HL-60/S4 (cell line): ENCODE measurements around the gene CS.
"Not testable (repeated sequence)": the region's sequence is repeated elsewhere in the genome, so short reads cannot be mapped to it uniquely, and the experiment has no call there.

Source experiments
- in situ Hi-C: fragments of 300-500 bp; cut with MboI; formaldehyde crosslinking; loops from 2 replicates; pipeline ENCODE4 v1.14.3; 2022; ENCODE audit warnings: low sequenced_read_pairs

The CS gene

DNA sequence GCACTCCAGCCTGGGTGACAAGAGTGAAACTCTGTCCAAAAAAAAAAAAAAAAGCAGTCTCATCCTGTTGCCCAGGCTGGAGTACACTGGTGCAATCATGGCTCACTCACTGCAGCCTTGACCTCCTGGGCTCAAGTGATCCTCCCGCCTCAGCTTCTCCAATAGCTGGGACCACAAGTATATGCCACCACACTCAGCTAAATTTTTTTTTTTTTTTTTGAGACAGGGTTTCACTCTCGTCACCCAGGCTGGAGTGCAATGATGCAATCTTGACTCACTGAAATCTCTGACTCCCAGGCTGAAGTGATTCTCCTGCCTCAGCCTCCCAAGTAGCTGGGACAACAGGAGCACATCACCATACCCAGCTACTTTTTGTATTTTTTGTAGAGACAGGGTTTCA is 20.9 kb upstream of the CS start:
- in situ Hi-C loops = no loop called here

DNA sequence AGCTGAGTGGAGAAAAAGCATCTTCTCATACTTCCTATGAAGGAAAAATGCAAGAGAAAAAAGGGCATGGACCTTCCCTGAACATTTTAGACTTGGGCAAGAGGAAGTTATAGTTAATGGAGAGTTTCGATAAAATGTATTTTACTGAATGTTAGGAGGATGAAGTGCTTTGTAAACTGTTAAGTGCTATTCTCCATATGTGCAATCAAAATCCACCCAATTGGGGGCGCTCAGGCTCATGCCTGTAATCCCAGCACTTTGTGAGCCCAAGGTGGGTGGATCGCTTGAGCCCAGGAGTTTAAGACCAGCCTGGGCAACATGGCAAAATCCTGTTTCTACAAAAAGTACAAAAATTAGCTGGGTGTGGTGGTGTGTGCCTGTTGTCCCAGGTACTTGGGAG is 17.5 kb upstream of the CS start:
- in situ Hi-C loops = no loop called here

DNA sequence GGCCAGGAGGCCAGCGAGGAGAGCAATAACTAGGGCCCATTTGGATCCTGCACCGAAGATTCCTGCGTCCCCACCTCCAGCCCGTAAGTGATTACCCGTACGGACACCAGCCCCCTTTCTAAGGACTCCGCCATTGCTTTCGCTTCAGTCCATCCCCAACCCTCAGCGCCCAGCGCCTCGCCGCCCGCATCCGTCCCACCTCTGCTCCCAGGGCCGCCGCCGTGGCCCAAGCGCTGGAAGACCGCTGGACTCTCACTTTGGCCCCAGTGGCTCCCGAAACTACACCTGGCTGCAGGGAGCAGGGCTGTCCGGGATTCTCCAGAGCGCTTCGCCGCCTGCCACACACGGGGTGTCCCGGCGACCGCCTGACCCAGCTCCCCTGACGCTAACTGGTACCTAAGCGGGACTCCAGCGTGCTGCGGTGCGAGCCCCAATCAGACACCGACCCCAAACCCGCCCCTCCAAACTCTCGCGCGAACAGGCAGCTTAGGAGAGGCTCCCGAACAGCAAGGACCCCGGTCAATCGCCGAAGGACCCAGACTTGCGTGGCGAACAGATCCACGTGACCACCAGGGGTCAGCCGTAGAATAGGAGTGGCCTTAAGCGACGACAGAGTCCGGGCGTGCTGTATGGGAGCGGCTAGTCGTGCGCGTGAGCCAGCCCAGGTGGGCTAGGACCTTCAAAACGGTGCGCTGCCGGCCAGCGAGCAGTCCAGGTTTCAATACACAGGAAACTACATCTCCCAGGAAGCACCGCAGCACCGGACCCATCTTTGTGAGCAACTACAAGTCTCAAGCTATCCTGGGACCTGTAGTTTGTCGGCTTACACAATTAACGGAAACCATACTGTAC is 15.7 kb upstream of the CS start, which contains the start of gene CNPY2:
Gene CNPY2 (minus strand): TSS at position 367 of the 852 bp plus-strand sequence. CDS start 771 bp downstream, outside the sequence.
- in situ Hi-C loops = no loop called here

DNA sequence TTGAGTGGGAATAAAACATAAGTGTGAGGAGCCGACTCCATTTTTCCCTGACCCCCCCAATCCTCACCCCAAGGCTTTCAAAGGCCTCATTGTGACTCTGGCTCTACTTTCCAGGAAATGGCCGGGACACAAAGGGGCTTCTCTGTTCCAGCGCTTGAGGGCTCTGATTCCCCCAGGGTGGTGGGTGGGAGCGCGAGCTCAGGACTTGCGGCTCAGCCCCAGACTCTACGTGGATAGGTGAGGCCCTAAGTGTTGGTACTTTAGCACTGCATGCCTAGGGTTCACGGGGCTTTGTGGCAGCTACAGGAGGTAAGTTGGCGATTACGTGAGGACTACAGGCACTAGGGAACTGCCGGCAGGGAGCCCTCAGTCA is 15.1 kb upstream of the CS start:
- in situ Hi-C loops = no loop called here

DNA sequence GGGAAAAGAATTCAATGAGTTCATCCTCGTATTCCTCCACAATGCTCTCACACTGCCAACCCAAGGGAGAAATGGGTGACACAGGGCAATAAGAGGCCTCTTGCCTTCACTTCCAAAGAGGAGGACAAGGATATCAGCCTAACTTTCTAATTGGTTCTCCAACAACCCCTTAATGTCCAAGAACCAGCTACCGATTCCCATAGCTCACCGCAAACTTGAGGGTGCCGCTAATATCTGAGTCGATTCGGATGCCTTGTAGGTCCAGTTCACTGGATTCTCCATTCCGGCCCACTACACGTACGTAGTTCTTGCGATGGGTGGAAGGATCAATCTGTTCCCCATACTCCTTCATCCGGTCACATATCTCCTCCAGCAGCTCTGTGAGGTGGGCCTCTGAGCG is 10.9 kb upstream of the CS start:
- in situ Hi-C loops = no loop called here

DNA sequence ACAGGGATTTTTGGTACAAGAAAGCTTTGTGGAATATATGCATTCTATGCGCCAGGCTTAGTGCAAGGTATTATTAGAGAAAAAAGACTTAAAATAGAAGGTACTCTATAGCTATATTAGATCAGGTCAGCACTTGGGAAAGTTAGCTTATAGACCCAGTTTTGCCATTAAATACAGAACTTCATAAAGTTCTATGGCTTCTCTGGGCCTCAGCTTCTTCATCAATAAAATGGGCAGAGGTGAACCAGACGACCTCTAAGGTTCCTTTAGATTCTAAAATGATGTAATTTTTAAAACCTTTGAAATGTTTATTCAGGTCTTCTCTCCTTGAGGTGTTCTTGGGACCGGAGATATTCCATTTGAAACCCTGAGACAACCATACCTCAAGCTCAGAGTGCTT is 8.6 kb upstream of the CS start:
- in situ Hi-C loops = no loop called here

DNA sequence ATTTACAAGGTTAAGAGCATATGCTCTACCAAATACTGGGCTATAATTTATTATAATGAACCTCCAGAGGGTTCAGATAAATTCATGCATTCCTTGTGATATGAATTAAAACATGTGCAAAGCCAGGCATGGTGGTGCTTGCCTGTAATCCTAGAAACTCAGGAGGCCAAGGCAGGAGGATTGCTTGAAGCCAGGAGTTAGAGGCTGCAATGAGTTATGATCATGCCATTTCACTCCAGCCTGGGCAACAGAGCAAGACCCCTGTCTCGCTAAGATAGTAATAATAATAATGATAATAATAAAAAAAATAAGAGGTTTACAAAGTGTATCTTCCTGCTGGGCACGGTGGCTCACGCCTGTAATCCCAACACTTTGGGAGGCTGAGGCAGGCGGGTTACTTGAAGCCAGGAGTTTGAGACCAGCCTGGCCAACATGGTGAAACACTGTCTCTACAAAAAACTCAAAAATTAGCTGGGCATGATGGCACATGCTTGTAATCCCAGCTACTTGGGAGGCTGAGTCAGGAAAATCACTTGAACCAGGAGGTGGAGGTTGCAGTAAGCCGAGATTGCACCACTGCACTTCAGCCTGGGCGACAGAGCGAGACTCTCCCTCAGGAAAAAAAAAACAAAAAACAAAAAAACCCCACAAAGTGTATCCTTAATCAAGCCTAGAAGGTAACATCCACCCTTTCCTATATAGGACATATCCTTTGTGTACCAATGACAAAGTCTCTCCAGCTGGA is 7.3 kb upstream of the CS start:
- in situ Hi-C loops = no loop called here

DNA sequence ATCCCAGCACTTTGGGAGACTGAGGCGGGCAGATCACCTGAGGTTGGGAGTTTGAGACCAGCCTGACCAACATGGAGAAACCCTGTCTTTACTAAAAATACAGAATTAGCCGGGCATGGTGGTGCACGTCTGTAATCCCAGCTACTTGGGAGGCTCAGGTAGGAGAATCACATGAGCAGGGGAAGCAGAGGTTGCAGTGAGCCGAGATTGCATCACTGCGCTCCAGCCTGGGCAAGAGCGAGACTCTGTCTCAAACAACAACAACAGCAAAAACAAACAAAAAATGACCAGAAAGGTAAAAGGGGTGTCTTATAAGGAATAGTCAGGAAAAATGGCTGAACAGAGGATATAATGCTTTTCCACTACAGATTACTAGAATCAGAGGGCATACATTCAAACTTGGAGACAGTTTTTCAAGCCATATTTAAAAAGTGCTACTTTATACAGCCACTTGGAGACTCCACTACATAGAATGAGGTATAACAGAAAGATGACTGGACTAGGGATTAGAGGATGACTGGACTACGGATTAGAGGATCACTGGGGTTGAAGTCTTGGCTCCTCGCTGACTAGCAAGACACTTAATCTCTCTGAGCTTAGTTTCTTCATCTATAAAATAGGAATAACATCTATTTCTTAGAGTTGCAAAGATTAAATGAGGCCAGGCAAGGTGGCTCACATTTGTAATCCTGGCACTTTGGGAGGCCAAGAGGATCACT is 4.9 kb upstream of the CS start:
- in situ Hi-C loops = no loop called here

DNA sequence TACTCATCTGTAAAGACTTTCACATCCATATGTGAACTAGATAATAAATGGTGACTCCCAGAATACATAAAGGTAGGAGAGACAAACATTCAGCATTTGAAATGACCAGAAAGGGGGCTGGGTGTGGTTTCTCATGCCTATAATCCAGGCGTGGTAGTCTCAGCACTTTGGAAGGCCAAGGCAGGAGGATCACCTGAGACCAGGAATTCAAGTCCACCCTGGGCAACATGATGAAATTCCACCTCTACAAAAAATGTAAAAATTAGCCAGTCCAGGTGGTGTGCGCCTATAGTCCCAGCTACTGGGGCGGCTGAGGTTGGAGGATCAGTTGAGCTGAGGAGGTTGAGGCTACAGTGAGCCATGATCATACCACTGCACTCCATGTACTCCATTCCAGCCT is 4.1 kb upstream of the CS start:
- in situ Hi-C loops = no loop called here

DNA sequence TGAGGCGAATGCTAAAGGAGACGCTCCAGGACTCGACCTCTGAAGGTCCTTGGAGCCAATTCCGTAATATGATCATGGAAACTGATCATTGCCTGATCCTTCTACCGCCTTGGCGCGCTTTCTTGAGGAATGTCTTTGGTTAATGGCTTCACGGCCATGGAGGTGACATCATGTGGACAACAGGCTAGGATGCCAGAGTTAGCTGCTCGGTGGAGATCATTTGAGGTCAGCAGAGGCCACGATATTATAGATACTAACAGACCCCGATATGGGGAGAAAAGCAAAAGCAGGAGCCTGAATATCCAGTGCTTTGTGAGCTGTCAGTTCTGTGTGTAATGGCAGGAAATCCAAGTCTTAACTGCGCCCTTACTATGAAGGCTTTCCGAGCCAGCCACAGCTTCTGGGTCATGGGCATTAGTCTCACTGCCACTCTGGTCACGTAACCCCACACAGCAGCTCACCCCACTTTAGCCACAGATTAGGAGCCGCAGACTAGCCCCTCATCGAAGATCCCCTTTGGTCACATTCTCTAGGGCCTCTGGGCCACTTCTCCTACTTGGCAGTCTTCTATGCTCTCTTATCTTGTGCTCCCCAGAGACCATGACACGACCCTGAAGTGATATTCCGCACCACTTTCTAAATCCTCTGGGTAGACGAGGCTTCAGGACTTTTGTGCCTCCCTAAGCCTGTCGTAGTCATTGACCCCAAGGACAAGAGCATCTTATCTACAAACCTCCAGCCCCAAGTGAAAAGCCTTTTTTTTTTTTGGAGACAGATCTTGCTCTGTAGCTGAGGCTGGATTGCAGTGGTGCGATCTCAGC is 724 bp upstream of the CS start:
- in situ Hi-C loops = no loop called here

DNA sequence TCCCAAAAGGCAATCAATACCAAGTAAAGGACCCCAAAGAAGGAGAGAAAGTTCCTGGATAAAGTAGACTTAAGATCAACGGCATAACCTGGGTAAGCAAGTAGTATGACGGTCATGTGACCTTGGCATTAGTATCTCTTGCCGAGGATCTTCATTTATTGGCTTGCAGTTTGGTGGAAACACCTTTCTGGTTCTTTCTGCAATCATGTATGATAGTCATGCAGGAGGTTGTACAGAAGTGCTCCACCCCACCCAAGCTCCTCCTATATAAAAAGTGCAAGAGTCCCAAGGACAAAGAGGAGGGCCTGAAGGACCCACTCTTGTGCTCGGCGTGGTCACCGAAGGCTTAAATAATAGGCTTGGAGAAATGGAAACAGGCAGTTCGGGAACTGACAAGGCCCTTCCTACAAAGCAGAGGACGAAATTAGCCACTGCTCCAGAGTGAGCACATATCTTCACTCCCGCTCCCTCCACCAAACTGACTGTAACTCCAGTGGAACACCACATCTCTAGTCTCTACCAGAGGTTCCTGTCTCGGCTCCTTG is 750 bp downstream of the CS start:
- in situ Hi-C loops = no loop called here

DNA sequence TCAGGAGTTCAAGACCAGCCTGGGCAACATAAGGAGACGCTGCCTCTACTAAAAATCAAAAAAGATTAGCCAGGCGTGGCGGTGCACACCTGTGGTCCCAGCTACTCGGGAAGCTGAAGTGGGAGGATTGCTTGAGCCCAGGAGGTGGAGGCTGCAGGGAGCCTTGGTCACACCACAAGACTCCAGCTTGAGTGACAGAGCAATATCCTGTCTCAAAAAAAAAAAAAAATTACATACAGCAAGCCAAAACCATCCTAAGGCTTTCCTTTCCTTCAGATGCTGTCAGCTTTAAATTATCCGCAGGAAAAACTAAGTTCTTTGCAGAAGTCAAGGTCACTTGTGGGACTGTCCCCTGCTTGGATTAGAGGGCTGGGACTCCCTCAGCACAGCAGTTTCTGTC is 1.3 kb downstream of the CS start:
- in situ Hi-C loops = no loop called here

DNA sequence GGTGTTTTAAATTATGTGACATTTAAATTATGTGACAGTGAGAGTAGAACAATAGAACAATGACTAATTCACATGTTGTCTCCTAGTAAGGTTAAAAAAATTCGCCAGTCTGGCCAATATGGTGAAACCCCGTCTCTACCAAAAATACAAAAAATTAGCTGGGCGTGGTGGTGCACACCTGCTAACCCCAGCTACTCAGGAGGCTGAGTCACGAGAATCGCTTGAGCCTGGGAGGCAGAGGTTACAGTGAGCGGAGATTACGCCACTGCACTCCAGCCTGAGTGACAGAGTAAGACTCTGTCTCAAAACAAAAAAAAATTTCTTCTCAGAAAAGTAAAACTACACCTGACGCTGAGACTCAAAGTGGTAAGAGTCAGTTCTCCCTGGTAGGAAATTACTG is 2.7 kb downstream of the CS start:
- in situ Hi-C loops = no loop called here

DNA sequence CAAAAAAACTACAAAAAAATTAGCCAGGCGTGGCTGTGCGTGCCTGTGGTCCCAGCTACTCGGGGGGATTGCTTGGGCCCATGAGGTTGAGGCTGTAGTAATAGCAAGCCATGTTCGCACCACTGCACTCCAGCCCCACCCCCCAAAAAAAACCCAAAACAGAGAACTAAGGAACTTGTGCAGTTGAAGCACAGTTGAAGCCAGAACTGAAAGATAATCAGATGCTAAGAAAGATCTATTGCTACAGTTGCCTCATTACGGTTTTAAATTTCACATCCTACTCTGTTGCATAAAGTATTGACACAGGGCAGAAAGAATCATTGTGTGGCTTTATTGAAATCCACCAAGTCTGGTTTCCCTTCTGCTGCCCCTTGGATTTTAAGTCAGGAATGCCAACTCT is 3.8 kb downstream of the CS start:
- in situ Hi-C loops = no loop called here

DNA sequence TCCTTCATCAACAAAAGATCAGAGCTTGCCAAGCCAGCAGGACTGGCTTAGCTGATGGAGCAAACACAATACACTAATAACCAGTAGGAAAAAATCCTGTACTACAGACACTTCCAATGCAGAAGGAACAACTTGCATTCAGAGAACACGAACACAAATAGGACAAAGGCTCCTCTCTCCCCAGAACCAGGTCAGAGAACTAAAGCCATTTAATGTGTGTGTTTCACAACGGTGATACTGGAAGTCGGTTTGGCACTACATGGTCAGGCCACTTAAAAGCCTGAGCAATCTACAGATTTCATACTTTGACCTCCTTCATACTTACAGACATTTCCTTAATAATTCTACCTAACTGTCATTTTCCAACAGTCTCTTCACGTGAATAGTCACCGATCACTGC is 6.3 kb downstream of the CS start:
- in situ Hi-C loops = no loop called here

DNA sequence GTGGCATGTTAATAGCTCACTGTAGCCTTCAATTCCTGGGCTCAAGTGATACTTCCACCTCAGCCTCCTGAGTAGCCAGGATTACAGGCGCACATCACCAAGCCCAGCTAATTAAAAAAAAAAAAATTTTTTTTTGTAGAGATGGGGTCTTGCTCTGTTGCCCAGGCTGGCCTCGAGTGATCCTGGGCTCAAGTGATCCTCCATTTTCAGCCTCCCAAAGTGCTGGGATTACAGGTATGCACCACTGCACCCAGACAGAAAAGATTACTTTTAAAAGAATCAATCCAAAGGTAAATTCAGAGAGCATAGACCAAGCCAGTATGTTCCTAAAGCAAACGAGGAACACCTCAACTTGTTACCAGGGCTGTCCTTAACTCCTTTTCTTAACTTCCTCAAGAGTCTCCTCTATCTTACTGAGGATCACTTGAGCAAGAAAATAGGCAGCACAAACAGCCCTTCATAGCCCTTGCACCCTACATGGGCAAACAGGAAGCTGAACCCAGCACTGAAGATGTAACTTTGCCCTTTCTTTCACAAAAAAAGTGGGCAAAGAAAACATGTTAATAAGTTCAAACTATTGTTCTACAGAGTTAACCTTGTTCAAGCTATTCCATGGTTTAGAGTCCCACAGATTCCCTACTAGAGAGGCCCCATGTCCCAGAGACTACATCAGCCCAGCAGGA is 11.3 kb downstream of the CS start:
- in situ Hi-C loops = no loop called here

DNA sequence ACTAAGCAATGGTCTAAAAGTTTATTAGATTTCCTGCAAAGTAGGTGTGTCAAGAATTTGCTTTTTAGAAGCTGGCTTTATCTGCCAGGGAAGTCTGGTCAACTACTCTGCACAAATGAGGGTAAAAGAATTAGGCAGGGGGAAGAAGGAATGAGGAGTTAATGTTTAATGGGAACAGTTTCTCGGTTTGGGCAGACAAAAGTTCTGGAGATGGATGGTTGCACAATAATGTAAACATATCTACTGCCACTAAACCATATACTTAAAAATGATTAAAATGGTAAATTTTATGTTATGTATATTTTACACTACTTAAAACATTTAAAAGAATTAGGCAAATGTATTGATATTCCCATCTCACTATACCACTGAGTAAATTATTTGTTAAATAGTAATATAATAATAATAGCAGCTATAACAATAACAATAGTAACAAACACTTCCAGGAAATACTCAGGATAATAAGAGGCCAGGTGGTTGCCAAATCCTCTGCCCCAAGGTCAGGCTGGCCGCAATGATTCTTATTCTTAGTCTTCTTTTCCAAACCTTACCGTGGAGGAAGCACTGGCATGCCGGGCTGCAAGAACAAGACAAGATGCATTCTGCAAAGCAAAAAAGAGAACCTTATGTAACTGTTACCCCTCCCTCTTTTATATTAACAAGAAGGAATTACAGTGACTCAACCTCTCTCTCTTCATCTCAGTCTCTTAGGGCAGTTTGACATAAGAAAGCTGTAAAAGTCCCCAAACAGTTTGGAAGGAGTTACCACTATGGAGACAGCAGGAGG is 13.9 kb downstream of the CS start:
- in situ Hi-C loops = no loop called here

DNA sequence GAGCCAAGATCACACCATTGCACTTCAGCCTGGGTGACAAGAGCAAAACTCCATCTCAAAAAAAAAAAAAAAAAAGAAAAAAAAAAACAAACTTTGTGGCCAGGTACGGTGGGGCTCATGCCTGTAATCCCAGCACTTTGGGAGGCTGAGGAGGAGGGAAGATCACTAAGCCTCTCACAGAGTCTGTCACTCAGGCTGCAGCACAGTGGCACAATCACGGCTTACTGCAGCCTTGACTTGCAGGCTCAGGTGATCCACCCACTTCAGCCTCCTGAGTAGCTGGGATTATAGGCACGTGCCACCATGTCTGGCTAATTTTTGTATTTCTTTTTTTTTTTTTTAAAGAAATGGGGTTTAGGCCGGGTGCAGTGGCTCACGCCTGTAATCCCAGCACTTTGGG is 15.9 kb downstream of the CS start:
- in situ Hi-C loops = not testable (repeated sequence)

DNA sequence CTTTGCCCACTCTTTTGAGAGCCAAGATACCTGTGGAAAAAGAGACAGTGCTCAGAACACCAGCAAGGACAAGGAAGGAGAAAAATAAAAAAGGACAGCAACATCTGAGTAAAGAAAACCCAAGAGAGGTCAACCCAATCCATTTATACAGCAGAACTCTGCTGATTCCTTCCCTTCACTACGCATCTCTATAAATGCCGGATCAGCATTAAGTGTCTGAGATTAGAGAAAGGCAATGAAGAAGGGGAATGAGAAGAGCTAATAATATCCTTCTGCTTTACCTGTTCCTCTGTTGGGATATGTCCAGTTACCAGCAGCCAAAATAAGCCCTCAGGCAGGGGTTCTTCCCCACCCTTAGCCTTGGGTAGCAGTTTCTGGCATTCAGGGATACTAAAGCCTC is 17.6 kb downstream of the CS start:
- in situ Hi-C loops = no loop called here
